Midbrain (tissue), 1 donor: Measurements from ENCODE around the gene MAD1L1.

ENCODE experiments used
- DNase-seq: peaks from one replicate; lab custom pipeline; 2025; lab: John Stamatoyannopoulos, UW

MAD1L1 gene

DNA sequence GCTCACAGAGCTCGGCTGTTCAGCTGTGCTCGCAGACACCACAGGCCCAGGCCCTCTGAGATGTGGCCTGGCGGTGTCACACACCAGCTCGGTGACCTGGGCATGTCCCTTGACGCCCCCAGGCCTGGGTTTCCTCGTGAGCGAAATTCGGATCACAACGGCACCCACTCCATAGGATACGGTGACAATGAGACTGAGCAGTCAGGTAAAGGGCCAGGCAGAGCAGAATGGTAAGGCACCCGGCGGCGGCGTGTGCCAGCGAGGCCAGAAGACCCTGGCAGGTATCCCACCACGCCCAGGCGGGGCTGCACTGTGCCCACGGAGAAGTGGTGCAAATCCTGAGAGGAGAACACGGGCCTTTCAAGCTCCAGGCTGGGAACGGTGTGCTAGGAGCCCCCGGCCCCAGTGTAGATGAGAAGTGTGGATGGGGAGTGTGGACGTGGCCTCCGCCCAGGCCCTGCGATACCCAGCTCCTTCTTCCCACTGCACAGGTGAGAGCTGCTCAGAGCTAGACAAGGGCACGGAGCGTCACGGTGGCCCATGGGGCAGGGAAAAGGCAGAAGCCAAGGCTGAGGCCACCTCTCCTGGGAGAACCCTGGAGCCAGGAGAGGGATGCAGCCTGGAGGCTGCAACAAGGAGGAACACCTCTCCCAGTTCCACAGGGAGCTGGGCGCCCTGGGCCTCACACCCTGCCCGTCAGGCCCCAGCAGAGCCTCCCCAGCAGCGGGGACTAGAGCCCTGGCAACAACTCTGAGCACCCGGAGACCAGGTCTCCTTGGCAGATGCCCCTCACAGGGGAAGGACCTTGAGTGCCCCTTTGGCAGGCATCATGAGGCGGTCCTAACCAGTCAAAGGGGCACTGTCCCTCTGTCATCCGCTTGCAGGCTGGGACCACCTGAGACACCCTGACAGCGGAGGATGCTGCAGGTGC is 219.1 kb downstream of the MAD1L1 start:
- DNase-seq: no peak

DNA sequence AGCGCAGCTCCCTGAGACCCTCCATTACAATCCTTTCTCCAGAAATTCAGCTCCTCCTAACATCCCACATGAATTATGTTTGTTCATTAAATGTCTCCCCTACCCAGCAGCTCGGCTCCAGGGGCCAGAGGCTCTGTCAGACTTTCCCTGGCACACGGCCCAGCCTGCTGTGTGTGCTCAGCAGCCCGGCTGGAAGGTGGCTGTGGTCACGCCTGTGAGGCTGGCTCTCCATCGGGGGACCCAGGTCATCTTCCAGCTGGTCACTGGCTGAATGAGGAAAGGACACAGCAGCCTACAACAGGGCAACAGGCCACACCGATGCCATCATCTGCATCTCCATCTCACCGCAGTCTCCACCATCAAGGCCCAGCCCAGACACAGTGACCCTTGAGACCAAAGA is 219.8 kb downstream of the MAD1L1 start:
- DNase-seq: peak; percentile 51

DNA sequence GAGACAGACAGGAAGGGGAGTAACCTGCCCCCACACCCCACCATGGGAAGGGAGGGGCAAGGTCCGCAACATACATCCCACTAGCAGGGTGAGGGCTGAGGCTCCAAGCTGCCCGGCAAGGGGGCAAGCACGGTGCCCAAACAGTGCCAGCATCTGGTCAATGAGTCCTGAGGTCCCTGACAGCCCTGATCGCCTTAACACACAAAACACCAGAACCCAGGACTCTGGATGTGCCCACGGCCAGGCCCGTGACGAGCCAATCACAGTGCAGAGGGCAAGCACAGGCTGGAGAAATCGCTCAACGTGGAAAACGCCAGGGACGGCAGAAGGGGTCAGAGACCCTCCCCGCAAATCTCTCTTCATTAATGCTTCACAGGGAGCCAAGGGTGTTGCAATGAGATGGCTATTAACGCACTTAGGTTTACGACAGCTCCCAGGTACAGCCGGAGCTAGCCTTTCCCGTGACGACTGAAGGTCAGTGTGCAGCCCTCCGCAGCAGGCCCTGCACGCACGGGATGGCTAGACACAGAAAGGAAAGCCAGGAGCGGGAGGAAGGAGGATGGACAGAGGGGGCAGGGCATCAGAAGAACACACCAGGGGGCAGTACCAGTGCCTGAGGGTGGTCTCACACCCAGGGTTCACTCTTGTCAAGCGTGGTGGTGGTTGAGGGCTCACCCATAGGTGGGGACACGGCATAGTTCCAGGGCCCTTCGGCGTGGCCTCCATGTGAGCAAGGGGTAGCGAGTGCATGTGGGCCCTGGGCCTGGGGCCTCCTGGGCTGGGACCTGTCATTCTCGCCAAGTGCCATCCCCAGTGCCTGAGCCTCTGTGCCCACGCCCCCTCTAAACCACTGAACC is 220.5 kb downstream of the MAD1L1 start:
- DNase-seq: no peak

DNA sequence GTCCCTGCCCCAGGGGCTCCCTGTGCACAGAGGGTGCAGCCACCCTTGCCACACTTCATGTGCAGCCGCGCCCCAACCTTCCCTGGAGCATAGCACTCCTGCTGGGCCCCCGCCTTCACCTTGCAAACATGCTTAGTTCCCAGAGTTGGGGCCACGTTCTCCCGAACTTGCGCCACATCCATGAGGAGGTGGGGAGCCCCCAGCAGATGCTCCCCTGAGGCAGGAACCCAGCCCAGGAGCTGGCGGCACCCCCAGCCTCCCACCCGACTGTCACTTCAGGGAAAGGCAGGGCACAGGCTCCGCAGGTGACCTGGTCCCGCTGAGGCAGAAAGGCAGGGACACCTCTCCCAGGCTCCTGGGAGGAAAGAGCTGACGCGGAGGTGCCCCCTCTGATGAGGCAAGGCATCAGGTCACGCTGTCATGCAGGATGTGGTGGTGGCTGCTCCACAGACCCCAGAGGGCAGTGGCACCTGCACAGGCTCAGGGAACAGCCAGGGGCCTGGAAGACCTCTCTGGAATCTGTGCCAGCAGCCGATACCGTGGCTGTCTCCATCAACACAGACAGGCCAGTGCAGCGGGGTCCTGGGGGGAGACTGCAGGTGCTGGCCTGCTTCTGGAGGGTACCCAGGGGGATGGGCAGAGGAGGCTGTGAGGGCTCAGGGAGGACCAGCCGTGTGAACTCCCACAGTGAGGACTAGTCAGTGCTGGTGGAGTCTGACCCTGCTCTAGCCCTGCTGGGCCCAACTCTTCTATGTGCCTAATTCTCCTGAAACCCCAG is 221.3 kb downstream of the MAD1L1 start:
- no peak for DNase-seq

DNA sequence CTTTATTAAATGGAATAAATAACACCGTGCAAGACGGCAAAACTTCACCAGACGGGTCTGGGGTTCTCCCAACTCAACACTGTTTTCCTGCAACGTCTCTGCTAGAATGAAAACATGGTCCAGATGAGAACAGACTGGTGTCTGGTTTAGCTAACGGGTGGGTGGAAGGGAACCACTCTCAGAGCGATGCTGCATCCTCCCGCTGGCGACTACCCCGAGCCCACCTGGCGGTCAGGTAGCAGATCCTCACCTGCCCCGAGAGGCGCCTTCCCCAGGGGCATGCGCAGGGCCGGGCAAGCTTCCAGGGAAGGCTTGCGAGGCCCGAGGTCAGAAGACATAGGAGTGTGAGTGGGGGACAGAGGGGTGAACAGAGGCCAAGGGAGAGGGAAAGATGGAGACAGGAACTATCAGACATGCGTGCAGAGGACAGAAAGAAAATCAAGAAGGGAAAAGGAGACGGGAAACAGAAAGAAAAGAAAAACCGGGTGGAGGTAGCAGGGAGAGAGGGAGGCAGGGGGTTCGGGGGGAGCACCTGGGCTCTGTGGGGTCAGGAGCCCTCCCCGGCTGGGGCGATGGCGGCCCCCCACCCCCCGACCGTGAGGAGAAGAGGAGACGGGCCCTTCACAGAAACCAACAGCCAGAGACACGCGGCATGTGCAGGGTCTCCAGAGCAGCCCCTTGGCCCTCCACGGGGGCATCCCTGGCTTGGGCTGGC is 222.0 kb downstream of the MAD1L1 start:
- DNase-seq: no peak

DNA sequence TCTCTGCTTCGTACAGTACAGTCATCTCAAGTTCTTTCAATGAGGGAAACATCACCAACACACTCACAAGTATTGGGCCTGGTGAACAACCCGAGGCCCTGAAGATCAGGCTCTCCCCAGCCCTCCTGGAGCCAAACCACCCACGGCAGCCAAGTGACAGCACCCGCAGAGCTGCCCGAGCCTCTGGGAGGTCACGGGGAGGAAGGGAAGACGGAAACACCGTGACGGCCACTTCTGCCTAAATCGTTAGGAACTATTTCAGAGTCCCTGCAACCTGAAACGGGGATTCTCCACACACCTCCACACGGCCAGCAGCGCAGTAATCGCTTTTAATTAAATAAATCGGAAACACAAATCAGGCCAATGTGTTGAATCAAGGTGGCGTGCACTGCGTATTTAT is 222.6 kb downstream of the MAD1L1 start:
- DNase-seq: no peak

DNA sequence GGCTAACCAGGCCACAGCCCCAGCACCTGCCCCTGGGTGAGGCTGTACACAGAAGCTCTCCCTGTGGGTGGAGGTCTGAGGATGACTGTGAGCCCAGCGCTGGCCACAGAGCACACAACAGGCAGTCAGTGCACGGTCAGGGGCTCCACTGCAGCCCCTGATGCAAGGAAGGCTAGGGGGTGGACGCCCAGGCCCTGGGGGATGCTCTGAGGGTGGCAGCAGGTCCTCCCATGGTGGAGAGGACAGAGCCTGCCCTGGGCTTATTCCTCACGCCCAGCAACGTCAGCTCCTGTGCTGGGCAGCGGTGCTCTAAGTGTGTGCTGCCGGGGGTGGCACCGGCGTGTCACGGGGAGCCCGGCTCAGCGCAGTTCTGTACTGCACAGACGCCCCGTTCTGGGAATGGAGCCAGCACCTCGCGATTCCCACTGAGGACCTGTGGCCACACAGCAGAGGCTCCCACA is 223.2 kb downstream of the MAD1L1 start:
- DNase-seq: peak; percentile 21

DNA sequence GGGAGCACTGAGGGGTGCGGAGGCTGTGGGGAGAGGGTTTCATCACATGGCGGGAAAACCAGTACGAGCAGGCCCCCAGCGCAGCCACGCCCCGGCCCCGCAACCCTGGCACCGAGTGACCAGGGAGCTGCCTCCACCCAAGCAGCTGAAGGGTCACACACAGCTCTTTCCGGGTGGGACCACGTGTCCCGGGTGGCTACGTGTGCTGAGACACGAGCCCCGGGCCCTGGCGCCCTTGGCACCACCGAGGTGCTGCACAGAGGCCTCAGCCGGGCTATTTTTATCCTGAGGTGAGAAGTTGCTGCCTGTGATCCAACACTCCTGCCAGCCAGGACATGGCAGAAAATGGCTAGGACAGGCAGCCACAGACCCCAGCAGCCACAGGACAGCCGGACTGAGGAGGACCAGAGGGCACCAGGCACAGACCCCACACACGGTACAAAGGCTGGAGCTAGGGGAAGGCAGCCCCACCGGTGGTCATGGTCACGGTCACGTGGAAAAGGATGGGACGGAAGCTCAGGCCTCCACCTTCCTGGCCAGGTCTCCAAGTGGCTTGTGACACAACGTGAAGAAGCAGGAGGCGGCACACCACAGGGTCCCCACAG is 223.7 kb downstream of the MAD1L1 start:
- no peak for DNase-seq

DNA sequence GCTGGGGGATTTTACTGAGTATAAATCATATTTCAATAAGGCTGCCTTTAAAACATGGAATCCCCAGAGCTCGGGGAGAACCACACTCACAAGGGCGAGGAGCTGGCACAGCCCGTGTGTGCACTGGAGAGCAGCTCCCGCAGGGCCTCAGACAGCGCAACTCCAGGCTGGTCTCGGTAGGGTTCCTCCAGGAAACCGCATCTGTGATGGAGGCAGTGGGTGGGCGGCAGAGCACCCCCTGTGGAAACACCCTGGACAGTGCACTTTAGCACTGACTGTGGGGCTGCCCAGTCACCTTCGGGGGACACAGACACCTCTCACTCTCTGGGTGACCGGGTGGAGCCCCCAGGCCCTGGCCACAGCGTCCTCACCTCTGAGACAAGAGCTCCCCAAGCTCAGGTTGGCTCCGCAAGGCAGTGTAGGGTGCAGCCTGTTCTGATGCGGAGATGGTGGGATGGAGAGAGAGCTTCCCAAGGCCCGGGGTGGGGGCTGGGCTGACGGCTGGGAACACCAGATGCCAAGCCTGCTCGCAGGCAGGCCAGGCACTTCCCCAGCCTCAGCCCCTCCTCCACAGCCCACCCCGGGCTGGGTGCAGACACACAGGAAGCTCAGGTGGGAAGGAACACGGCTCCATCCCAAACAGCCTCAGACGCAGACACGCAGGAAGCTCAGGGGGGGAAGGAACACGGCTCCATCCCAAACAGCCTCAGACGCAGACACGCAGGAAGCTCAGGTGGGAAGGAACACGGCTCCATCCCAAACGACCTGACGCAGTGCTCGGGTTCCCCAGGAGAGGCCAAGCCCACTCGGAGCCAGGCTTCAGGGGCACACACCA is 224.4 kb downstream of the MAD1L1 start:
- no peak for DNase-seq

DNA sequence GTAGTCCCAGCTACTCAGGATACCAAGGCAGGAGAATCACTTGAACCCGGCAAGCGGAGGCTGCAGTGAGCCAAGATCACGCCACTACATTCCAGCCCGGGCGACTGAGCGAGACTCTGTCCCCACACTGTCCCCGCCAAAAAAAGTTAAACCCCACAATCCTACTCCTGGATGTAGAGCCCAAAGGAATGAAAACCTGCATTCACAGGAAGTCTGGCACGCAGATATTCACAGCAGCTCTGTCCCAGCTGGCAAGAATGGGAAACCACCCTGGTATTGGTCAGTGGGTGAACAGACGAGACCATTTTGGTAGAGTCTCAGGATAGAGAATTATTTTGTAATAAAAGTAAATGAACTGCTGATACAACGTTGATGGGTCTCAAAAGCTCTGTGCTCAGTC is 225.2 kb downstream of the MAD1L1 start:
- no peak for DNase-seq

DNA sequence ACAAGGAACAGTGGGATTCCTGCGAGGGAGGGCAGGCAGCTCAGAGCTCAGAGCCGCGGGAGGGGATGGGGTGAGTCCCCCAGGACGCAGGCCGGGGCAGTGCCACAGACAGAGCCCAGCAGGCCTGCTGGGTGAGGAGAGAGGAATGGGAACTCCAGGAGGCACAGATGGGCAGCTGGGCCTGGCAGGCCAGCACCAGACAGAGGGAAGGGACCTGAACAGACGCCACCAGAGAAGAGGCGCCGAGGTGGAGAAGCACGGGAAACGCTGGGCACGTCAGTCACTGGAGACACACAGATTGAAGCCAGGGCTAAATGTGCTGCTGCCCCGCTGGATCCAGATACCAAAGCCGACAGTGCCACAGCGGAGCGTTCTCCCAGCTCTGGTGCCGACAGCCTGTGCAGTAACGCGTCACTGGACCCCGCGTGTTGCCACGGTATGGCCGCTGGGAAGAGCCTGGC is 225.8 kb downstream of the MAD1L1 start:
- DNase-seq: no peak

DNA sequence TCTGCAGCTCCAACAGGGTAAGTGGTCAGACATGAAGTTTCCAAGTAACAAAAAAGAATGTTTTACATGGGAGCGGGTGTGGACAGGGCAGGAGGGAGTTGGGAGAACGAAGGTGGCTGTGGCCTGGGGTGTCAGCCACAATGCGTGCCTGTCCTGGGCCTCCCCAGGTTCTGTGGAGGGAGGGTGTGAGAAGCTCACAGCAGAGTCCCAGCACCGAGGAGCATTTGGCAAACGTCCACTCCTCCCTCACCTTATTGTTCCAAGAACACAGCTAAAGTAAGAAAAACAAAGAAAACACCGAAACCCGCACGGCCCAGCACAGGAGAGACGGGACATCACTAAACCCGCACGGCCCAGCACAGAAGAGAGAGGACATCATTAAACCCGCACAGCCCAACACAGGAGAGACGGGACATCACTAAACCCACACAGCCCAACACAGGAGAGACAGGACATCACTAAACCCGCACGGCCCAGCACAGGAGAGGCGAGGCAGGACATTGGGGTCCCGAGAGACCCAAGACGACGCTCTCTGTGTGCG is 226.4 kb downstream of the MAD1L1 start:
- DNase-seq: no peak

DNA sequence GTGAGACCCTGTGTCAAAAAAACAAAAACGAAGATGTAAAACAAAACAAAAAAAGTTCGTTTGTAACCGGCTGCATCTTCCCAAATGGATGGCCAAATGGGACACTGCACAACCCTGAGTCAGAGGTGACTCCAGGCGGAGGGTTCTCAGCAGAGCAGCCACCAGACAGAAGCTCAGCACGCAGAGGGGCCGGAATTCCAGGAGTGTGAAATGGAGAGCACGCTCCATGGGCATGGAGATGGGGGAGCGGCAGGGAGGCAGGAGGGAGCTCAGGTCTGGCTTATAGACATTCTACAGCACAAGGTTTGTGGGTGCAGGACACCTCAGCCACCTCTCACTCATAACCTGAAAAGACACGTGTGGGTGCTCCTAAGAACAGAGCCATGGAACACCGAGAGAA is 227.0 kb downstream of the MAD1L1 start:
- no peak for DNase-seq

DNA sequence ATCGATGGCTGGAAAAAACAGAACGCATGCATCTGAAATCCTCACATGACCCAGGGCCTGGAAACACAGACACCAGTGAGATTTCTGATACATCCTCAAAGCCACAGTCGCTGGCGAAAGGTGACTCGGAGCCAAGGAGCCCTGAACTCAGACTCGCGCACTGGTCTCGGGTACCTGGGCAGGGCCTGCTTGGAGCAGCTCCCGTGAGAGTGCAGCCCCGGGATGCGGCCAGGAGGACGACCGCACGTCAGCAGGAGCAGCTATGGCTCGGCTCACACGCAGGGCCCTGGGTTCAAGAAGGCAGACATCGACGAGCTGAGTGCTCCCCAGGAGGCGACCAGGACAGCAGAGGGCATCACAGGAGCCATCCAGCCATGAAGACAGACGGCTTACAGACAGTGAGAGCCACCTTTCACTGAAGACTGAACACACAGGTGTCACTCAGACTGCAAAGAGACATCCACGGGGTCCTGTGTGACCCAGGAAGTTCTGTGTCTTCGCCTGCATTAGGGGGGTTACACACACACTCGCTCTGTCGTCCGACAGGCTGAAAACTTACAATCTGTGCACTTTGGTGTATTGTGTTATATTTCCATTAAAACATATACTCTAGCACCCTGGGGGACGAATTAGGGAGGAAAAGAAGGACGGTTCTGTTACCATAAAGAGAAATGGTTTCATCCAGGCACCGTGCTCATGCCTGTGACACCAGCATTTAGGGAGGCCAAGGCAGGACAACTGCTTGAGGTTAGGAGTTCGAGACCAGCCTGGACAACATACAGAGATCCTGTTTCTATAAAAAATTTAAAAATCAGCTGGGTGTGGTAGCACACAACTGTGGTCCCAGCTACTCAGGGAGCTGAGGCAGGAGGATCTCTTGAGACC is 227.7 kb downstream of the MAD1L1 start:
- no peak for DNase-seq

DNA sequence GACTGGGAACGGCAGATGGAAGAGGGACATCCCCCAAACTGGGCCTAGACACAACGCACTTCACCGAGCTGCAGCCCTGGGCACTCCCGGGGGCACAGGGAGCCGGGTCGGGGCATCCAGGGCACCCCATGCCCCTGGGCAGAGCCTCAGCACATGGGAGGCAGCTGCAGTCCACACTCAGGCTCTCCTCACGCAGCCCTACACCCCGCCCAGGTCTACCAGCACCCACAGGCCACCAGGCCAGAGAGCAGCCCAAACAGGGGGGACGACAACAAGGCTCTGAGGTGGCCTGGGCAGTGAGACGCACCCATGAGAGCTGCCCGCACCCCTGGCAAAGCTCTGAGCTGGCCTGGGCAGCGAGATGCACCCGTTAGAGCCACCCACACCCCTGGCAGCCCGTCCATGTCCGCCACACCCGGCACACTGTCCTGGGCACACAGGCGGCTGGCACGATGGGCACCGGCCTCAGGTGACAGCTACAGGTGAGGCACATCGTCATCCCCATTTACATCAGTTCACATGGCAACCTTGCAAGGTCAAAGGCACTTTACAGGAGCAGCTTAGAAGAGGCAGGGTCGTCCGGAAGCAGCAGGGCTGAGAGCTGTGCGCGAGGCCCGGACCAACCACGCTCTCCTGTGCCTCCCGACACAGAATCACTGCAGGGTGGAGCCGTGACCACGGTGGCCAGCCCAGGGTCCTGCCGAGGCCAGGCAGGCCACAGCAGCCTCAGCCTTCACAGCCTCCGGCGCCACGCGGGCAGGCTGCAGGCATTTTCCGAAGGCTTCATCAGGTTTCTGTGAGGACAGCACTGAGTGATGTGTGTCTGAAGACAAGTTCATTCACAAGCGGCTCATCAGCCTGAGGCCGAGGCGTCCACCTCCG is 228.6 kb downstream of the MAD1L1 start:
- no peak for DNase-seq

DNA sequence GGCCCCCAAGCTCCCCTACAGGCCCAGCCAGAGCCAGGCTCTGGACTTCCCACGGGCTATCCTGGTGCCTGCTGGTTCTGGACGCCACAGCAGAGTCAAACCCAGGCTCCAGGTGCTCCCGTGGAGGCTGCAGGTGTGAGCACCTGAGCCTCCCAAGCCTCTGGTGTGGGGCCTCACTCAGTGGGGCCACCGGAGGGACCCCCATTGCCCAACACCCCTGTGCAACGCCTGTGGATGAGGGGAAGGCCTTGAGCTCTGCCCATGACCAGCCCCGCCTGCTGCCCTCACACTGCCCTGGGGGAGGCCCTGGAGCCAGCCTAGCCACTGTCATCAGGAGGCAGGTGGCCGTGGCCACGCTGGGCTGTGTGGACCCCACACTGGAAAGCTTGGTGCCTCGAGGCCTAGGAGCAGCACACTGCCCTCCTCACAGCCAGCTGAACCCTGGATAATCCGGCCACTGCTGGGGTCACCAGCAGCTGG is 229.3 kb downstream of the MAD1L1 start:
- no peak for DNase-seq
